ENCODE measurements around the gene TULP4. TPM values are rescaled to one million over a fixed set of nuclear protein-coding genes. Genes with fewer than 3 reads are reported as not detected.

TULP4 gene
- total RNA-seq, 1 experiment from 2014 or later, result 126 TPM

GRCh38 chr6:158498362-158498761, 186.1 kb downstream of the TULP4 start:
- Histone ChIP-seq H3K4me1 (no peaks in the 10 kb centered on the region), H3K4me3 (ENCODE audit: low read depth, low read length) (no peak overlapping the region), H3K36me3 (ENCODE audit: control insufficient read depth, insufficient read depth, low read length) (peaks cover 6% of the 10 kb centered on the region), H3K9me3 (no peaks in the 10 kb centered on the region), H3K27me3 (replicated peaks; ENCODE audit: control insufficient read depth, insufficient read depth, low read length) (no peaks in the 10 kb centered on the region)
- Mint-ChIP-seq H3K27ac (ENCODE audit: unreplicated experiment) (no peak overlapping the region), H3K4me3 (ENCODE audit: unreplicated experiment) (no peak overlapping the region), H3K27me3 (ENCODE audit: insufficient read depth, unreplicated experiment) (no peaks in the 10 kb centered on the region), H3K9me3 (ENCODE audit: unreplicated experiment) (no peaks in the 10 kb centered on the region), H3K36me3 (ENCODE audit: insufficient read depth, unreplicated experiment) (peaks cover 54% of the 10 kb centered on the region), H3K4me1 (ENCODE audit: low read depth, unreplicated experiment) (no peaks in the 10 kb centered on the region)
- DNase-seq, result no peak
- intact Hi-C loops (cut with micrococcal nuclease; ENCODE audit: unreplicated experiment), result loop anchor here (5.0 kb wide), 1 partner anchor 276 kb away; no protein-coding TSS in a partner anchor
- ChIA-PET CTCF (no interaction called here), POLR2A (no interaction called here)
- no TSS peak for BruUV-seq (replicated peaks)
- TF ChIP-seq, protein P1, sequence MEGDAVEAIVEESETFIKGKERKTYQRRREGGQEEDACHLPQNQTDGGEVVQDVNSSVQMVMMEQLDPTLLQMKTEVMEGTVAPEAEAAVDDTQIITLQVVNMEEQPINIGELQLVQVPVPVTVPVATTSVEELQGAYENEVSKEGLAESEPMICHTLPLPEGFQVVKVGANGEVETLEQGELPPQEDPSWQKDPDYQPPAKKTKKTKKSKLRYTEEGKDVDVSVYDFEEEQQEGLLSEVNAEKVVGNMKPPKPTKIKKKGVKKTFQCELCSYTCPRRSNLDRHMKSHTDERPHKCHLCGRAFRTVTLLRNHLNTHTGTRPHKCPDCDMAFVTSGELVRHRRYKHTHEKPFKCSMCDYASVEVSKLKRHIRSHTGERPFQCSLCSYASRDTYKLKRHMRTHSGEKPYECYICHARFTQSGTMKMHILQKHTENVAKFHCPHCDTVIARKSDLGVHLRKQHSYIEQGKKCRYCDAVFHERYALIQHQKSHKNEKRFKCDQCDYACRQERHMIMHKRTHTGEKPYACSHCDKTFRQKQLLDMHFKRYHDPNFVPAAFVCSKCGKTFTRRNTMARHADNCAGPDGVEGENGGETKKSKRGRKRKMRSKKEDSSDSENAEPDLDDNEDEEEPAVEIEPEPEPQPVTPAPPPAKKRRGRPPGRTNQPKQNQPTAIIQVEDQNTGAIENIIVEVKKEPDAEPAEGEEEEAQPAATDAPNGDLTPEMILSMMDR (IDR thresholded peaks at IDR 0.05; ENCODE audit: insufficient read depth in 1 of 2, low read depth in 1 of 2, low read length in 1 of 2, severe bottlenecking in 1 of 2, unreplicated experiment in 1 of 2), result no peak

DNA sequence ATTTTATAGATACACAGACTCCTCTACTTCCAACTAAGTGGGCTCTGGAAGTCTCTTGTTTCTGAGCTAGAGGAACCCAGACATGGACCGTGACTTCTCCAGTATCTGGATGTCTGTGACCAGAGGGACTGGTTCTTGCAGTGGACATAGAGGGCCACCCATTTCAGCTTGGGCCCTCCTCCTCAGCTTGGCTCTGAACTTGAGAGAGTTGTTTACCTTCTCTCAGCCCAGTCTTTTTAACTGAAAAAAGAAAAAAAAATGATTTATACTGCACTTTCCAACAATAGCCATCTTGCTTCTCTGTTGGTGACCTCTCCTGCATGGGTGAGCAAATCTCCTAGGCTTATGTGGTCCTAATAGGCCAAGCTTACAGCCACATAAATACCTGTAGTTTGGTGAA, 187.3 kb downstream of the TULP4 start:
- no peaks in the 10 kb centered on the region for H3K9me3 Mint-ChIP-seq (ENCODE audit: unreplicated experiment)
- no peak overlapping the region for H3K27ac Mint-ChIP-seq (ENCODE audit: unreplicated experiment)
- intact Hi-C loops (cut with micrococcal nuclease; ENCODE audit: unreplicated experiment), result loop anchor here (5.0 kb wide), 1 partner anchor 277 kb away; no protein-coding TSS in a partner anchor
- ChIA-PET CTCF (no interaction called here), POLR2A (no interaction called here)
- H3K4me1 Mint-ChIP-seq (ENCODE audit: low read depth, unreplicated experiment), result no peaks in the 10 kb centered on the region
- Histone ChIP-seq H3K9me3 (no peaks in the 10 kb centered on the region), H3K4me1 (no peaks in the 10 kb centered on the region), H3K4me3 (ENCODE audit: low read depth, low read length) (no peak overlapping the region), H3K27me3 (replicated peaks; ENCODE audit: control insufficient read depth, insufficient read depth, low read length) (no peaks in the 10 kb centered on the region), H3K36me3 (ENCODE audit: control insufficient read depth, insufficient read depth, low read length) (peaks cover 6% of the 10 kb centered on the region)
- BruUV-seq (replicated peaks), result no TSS peak
- no peak overlapping the region for H3K4me3 Mint-ChIP-seq (ENCODE audit: unreplicated experiment)
- no peaks in the 10 kb centered on the region for H3K27me3 Mint-ChIP-seq (ENCODE audit: insufficient read depth, unreplicated experiment)
- H3K36me3 Mint-ChIP-seq (ENCODE audit: insufficient read depth, unreplicated experiment), result peaks cover 48% of the 10 kb centered on the region
- TF ChIP-seq, protein P1 (IDR thresholded peaks at IDR 0.05; ENCODE audit: insufficient read depth in 1 of 2, low read depth in 1 of 2, low read length in 1 of 2, severe bottlenecking in 1 of 2, unreplicated experiment in 1 of 2), result no peak
- DNase-seq, result no peak

- Histone ChIP-seq H3K4me3 (ENCODE audit: low read depth, low read length) (no peak overlapping the region), H3K27me3 (replicated peaks; ENCODE audit: control insufficient read depth, insufficient read depth, low read length) (no peaks in the 10 kb centered on the region), H3K36me3 (ENCODE audit: control insufficient read depth, insufficient read depth, low read length) (peaks cover 6% of the 10 kb centered on the region), H3K4me1 (no peaks in the 10 kb centered on the region), H3K9me3 (no peaks in the 10 kb centered on the region)
- intact Hi-C loops (cut with micrococcal nuclease; ENCODE audit: unreplicated experiment), result no loop called here
- DNase-seq, result no peak
- TF ChIP-seq, protein P1 (IDR thresholded peaks at IDR 0.05; ENCODE audit: insufficient read depth in 1 of 2, low read depth in 1 of 2, low read length in 1 of 2, severe bottlenecking in 1 of 2, unreplicated experiment in 1 of 2), result no peak
- no peak overlapping the region for H3K4me3 Mint-ChIP-seq (ENCODE audit: unreplicated experiment)
- BruUV-seq (replicated peaks), result no TSS peak
- ChIA-PET CTCF (no interaction called here), POLR2A (no interaction called here)
- peaks cover 53% of the 10 kb centered on the region for H3K36me3 Mint-ChIP-seq (ENCODE audit: insufficient read depth, unreplicated experiment)
- H3K9me3 Mint-ChIP-seq (ENCODE audit: unreplicated experiment), result no peaks in the 10 kb centered on the region
- H3K27ac Mint-ChIP-seq (ENCODE audit: unreplicated experiment), result no peak overlapping the region
- no peaks in the 10 kb centered on the region for H3K4me1 Mint-ChIP-seq (ENCODE audit: low read depth, unreplicated experiment)
- H3K27me3 Mint-ChIP-seq (ENCODE audit: insufficient read depth, unreplicated experiment), result no peaks in the 10 kb centered on the region
These were observed 187.9 kb downstream of the TULP4 start for GRCh38 chr6:158500016-158500735.
